Kidney tubule cell (primary cell): Measurements from ENCODE around the gene CFH.
"Not testable (repeated sequence)": the region's sequence is repeated elsewhere in the genome, so short reads cannot be mapped to it uniquely, and the experiment has no call there.

ENCODE experiments used
- DNase-seq: peaks from one replicate; pipeline ENCODE4 v3.0.0-alpha.2; 2018; ENCODE audit warnings: low spot score

CFH gene

DNA sequence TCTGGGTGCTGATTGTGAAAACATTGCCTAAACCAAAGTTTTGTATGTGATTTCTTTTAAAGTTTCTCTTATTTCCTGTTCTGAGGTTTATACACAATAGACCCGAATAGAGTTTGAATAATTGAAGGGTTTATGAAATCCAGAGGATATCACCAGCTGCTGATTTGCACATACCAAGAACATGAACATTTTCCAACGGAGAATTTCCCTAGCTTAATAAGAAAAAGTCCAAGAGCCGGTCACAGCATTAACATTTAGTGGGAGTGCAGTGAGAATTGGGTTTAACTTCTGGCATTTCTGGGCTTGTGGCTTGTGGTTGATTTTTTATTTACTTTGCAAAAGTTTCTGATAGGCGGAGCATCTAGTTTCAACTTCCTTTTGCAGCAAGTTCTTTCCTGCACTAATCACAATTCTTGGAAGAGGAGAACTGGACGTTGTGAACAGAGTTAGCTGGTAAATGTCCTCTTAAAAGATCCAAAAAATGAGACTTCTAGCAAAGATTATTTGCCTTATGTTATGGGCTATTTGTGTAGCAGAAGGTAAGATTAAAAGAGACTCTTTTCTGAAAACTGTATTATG lies at the start of gene CFH:
Gene CFH, plus strand, starts transcription at position 407 of the 579 bp plus-strand sequence. Its CDS starts 75 bp downstream, at position 482.
- peak; percentile 37 for DNase-seq

DNA sequence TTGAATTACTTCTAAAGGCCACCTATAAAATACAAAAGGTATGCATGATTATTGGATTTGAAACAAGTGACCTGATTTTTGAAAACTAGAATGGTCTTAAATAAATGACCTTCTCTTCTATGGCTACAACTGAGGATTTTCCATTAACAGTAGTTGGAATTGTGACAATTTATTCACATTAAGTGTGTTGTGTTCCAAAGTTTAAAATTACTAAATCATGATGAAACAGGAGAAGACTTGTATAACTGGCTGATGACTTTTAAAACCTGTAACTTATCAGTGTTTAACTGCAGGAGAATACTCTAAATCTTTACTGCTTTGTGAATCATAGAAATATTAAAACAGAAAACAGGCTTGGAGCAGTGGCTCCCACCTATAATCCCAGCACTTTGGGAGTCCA lies 48.2 kb upstream of the CFH start:
- no peak for DNase-seq

DNA sequence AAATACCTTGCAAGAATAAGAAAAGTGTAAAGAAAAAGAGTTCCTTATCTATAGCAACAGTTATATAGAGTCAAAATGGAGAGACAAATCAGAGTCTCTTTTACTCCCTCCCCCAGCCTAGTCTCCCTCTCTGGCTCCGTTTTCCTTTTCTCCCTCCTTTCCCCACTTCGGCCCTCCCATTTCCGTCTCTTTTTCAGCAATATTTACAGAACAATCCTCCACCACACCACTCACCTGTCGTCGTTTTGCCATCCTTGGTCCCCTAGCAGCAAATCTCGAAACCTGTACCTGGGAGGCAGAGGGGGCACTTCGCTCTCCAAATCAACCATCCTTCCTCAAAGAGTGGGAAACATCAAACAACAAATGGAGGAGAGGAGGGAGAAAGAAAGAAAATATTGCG lies 43.9 kb upstream of the CFH start:
- DNase-seq = no peak

DNA sequence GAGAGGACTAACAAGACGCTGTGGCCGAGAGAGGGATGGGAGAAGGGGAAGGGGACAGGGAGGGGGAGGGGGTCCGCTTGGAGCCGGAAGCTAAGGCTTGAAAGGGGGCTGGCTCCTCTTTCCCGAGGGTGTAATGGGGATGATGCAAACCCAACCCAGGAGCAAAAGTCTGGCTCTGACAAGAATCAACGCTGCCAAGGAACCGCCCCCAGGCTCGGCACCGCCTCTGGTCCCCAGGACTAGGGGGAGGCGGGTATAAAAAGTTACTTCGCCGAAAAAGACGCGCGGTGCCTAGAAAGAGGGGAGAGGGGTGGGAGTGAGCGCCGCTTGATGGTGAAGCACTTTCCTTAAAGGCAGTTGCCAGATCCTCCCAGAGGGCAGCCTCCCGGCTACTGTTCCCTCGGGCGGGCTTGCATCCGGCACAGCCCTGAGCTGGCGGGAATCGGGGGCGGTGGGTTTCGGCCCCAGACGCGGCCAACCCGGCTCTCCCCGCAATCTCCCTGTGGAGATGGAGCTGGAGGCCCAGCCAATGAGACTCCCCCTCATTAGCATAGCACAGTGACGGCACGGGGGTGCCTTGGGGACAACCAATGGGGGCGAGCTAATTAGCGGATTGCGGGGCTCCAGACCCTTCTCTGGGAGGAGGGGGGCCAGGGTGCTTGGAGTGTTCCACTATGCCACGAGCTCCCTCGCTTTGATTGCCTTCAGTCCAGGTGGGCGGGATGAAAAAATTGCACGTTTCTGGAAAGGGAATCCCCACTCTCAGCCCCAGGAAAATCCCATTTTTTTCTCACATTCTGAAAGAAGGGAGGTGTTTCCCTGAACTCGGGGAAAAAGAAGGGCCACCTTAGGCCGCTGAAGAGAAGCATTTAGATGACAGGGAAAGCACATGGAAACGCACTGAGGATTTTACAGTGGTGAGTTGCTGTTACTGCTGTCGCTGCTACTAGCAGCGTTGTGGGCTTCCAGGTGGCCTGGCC lies 43.2 kb upstream of the CFH start, which contains the start of gene KCNT2:
Gene KCNT2, minus strand, starts transcription at position 51 of the 980 bp plus-strand sequence. CDS start 131 bp downstream, outside the sequence.
- peak; percentile 10 for DNase-seq

DNA sequence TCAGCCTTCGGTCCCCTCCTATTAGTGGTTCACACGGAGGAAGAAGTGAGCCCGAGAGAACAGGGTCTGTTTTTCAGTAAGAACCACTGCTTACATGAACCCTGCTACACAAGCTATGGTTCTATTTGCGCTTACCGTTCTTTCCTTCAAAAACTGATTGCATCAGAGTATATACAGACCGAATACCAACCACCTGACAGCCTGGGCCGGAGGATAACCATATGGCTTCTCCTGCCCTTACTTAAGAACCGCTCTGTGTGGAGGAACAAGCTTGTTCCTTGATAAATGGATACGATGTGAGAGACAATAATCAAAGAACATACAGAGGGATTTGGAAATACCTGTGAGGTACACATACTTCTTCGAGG lies 42.5 kb upstream of the CFH start:
- DNase-seq = no peak

DNA sequence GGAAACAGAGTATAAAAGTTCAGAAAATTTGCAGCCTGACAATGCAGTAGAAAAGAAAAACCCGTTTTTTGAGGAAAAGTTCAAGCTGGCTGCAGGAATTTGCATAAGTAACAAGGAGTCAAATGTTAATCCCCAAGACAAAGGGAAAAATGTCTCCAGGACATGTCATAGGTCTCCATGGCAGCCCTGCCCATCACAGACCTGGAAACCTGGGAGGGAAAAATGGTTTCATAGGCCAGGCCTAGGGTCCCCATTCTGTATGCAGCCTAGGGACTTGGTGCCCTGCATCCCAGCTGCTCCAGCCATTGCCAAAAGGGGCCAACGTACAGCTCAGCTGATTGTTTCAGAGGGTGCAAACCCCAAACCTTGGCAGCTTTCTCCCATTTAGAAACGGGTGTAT lies 40.0 kb upstream of the CFH start:
- no peak for DNase-seq

DNA sequence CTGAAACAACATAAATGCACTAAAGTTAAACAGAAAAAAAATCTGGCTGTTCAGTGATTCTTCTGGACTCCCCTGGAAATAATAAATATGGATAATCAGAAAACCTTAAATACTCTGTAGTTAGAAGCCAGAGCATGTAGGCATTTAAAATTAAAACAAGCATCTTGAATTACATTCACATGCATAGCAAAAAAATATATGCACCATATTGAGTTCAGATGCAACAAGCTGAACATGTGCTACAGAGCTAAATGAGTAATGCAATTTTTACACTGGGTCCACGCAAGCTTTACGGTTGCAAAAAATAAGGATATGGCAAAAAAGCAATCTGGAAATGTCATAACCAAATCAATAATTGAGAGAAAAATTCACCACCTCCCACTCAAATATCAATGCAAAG lies 32.1 kb upstream of the CFH start:
- no peak for DNase-seq

DNA sequence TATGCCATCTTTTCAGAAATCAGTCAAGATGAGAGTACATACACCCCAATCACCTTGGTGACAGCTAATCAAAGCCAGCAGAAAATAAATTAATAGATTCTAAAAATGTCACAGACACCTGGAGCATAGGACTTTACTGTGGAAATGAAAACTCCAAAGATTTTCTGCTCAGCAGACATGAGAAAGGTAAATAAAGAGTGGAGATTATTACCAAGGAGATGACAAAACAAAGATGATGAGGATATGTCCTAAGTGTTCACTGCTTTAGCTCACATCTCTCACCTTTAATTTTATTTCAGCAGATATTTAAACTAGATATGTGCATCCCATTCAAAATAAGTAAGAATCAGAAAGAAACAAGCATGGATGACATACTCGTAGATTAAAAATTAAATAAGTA lies 28.8 kb upstream of the CFH start:
- DNase-seq = no peak

DNA sequence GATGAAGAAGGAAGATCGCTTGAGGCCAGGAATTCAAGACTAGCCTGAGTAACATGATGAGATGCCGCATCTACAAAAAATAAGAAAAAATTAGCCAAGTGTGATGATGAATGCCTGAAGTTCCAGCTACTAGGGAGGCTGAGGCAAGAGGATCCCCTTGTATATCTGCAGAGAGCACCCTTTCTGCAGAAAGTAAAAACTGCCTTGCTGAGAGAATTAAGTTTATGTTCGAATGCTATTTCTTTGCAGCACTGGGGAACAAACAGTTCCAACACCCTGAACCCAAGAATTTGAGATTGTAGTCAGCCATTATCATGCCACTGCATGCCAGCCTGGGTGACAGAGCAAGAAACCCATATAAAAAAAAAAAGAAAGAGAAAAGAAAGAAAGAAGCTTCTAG lies 23.0 kb upstream of the CFH start:
- no peak for DNase-seq

DNA sequence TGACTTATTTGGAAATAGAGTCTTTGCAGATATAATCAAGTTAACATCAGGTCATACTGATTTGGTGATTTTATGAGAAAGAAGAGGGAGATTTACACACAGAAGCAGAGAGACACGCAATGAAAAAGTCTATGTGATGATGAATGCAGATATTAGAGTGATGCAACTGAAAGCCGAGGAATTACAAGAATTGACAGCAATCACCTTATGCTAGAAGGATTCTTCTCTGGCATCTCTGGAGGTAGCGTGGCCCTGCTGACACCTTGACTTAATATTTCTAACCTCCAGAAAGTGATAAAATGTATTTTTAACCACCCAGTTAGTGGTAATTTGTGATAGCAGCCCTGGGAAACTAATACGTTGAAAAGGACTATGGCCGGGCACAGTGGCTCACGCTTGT lies 14.2 kb upstream of the CFH start:
- DNase-seq = no peak

DNA sequence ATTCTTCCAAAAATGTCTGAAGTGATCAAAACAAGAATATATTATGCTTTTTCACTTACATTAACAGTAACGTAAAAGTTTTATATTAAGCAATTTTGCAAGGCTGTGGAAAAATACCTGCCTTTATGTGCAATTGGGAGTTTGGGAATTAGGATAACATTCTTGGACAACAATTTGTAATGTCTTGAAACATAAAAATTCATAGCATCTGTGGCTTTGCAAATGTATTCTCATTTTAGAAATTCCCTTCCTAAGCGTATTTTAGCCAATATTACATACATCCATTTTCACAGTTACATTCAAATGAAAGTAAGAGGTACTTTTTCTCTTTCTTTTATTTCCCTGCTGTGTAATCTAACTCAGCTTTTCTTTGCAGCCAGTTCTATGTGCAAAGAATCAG lies 13.4 kb upstream of the CFH start:
- no peak for DNase-seq

DNA sequence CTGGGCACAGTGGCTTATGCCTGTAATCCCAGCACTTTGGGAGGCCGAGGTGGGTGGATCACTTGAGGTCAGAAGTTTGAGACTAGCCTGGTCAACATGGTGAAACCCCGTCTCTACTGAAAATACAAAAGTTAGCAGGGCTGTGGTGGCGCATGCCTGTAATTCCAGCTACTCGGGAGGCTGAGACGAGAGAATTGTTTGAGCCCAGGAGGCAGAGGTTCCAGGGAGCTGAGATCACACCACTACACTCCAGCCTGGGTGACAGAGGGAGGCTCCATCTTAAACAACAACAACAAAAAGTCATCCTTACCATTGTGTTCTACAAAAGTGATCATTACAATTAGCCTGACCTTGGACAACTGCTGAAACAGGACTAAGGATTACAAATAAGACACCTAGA lies 12.6 kb upstream of the CFH start:
- DNase-seq = not testable (repeated sequence)

DNA sequence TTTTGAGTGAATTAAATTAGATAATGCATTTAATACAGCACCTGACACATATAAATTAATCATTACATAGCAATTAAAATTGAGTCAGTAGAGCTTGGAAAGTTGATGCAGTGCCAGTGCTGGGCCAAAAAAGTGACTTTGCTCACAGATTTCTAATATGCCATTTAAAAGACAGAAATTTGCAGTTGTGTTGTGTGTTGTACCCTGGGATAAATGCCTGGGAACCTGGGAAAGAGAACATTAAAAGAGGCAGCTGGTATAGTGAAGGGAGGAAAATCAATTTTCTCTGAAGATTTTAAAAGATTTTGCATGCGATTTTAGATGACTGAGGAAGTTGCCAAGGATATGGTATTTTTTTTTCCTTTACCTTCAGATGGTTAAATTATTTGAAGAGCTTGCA lies 10.9 kb upstream of the CFH start:
- no peak for DNase-seq

DNA sequence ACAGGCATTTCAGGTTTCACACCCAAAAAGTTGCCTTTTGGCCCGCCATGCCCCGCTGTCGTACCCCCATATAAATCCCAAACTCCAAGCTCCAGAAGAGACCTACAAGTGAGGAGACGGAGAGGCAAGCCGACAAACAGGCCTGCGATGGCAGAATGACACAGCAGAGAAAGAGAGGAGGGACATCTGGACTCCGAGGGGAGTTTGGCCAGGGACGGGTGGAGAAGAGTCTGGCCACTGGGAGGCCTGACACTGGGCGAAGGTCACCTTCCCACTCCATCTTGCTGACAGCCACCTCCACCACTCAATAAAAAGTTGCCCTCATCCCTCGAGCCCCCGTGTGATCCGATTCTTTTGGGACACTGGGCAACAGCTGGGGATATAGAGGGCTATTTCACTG lies 1.9 kb upstream of the CFH start:
- no peak for DNase-seq

DNA sequence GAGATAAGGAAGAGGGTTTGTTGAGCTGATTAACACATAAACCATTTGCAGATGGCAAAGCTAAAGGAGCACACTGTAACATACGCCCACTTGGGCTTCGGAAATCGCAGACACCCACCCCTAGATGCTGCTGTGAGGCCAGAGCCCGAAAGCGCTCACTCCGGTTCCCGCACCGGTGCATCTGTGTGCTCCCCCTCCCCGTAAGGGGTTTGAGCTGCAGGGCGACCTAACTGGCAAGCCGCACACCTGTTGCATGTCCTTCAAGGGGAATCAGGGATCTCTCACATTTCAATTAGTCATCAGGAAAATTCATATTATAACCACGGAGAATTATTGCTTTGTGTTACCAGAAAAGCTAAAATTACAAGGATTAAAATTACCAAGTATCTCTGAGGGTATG lies 1.4 kb upstream of the CFH start:
- no peak for DNase-seq

DNA sequence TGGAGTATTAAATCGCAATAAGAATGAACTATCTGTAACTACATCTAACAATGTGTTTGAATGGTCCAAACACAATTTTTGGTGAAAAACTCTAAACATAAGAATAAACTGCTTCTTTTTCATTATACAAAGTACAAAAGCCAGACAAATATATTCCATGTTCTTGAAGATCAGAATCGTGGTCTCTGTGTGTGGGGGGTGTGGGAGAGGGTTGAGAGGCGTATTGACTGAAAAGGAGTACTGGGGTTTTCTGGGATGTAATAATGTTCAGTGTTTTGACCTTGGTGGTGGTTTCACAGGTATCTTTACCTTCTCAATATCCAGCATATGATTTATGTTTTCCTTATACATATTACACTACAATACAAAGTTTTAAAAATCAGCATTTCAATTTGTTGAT lies 764 bp upstream of the CFH start:
- DNase-seq = no peak

DNA sequence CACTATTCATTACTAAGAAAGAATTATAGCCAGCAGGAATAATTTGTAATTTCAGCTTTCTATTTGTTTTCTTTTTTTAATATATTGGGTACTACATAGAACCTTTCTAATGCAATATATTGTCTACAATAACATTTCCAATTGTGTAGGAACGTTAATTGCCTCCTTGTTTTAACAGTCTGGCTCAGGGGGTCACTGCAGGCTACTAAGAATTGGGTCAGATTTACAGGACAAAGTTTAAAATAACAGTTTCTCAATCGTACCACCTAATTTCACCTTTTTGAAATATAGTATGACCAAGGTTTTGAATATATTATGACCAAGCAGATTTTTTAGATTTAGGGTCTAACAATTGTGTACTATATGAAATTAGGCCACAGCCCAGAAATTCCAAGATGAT lies 2.4 kb downstream of the CFH start:
- DNase-seq = no peak

DNA sequence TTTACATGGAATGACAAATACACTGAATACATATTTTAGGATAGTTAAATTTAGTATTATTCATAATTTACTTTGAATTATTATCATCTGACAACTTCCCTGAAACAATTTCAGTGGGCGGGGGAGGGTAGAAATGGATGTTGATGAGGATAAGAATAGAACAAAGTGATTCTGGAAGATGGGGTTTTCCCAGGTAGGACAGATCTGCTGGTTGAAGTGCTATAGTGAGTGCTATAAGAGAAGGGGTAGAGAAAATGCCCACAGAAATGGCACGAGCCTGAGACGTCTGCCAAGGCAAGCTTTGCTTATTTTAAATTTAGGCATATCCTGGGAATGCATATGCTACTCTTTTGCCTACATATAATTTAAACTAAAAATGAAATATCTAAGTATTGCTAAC lies 3.2 kb downstream of the CFH start:
- DNase-seq = no peak

DNA sequence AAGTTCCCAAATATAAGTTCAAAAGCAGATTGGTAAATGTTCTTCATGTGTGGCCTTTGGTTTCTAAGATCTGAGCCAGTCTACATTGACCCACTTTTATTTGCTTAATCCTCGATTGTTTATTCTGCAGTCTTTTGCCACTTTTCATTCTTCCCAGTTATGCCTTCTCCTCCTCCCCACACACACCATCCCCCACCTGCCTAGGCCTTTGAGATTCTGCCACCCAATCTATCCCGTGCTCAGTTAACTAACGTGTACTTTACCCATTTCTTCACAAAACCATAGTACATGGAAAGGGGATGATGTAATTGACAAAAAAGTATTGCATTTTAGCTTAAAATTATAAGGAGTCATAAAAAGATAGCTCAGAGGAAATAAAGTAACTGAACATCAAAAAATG lies 3.7 kb downstream of the CFH start:
- DNase-seq = no peak

DNA sequence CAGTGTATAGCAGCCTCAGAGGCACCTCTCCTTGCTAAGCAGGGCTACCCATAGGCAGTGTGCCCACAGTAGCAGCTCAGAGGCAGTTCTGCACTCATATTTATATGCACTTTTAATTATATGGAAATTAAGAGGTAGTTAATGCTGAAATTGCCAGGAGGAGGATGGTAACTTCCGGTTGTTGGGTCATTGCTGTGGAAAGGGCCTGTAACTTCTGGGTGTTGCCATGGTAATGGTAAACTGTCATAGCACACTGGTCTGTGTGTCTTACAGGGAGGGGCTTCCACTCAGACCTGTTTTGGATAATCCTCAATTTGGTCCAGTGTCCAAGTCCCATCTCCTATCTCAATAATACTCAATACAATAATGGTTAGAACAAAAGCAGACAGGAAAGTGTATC lies 7.6 kb downstream of the CFH start:
- DNase-seq = no peak

DNA sequence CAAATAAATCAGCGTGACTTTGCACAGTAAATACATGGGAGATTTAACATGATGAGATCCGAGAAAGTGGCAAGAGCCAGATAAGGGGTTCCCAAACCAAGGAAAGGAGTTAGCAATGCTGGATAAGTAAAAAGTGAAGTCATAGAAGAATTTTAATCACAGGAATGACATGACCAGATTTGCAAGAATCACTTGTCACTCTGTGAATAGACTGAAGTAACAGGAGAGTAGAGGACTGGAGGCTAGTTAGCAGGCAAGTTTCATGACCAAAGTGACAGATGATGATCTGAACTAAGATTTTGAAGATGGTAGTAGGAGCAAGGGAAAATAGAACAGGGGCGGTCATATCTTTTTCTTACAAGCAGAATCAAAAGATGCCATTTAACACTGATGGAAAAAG lies 8.4 kb downstream of the CFH start:
- DNase-seq = no peak

DNA sequence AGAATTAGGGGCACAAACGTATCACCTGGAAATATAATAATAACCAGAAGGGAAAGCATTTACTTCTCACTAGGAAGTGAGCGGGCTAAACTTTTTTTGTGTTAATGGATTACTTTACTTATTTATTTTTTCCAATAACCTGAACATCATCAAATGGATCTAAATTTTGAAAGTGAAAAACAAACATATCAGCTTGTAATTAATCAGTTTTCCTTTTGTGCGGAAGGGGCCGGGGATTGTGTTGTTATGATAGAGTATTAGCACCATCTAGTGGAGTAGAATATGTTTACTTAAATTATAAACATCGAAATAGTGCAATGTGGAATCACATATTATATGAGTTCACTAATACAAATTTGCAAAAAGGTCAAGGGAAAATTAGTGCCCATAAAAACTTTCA lies 9.0 kb downstream of the CFH start:
- DNase-seq = peak; percentile 40

DNA sequence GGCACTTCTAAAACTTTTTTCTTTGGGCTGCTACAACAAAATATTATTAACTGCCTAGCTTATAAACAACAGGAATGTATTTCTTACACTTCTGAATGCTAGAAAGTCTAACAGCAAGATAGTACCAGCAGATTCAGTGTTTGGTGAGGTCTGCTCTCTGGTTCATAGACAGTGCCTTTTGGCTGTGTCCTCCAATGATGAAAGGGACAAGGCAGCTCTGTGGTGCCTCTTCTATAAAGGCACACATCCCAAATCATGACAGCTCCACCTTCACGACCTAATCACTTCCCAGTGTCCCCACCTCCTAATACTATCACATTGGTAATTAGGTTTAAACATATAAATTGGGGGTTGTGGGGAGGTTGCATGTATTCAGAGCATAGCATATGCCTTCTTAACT lies 9.5 kb downstream of the CFH start:
- DNase-seq = no peak

DNA sequence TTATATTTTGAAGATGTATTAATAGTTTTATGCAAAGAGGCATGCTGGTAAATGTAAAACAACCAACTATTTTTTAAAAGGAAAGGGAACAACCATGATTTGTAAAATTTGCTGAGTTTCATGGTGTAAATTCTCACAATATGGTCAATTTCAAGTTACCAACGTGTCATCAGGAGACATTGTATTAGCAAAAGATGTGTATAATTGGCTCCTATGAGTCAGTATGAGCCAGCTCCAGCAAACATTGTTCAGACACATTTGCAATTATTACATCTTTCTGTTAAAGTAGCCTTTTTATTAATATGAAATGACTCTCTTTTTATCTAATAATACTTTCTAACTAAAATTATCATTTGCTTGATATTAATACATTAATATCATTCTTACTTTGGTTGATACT lies 15.3 kb downstream of the CFH start:
- DNase-seq = no peak
